Measurements from ENCODE around the gene DSC1. TPM values are rescaled to one million over a fixed set of nuclear protein-coding genes. Genes with fewer than 3 reads are reported as not detected.
A peak's percentile ranks its signal among the peaks of the same experiment; 100 is the strongest.

DSC1 gene
- total and polyA plus RNA-seq, 10 of the 15 experiments (the other 5 are each of a cell fraction or from before 2014, with no cell fraction given): 0.24 to 0.84 (median 0.44) TPM; not detected in 1

DNA sequence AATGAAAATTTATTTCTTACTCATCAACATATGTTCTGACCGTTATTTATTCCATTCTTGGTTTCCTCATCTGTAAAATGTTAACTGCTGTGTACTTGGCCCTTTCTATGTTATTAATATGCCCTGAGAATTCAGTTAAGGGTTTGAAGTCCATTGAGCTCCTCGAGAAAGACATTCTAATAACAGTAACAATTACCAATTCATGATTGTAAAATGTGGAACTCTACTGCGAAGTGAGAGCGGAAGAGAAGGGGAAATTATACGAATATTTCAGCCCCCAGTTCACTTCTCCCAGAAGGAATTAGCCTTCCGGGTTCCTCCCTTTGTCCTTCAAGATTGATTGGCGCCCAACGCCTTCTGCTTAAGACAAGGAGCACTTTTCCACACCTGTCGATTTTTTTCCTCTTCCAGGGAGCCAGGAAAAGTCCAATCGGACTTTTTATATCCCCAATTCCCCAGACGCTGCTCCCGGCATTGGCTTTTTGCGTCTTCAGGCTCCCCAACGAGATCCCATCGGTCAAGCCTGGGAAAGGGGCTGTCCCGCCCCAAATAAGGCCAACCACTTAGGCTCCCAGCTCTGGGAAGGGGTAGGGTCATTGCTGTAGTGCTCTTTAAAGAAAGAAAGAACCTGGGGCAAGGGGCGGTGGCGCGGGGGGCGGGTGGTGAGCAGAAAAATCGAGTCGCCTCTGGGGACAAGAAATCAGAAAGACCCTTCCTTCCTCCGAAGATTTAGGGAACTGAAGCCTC is 62.0 kb downstream of the DSC1 start:
- Histone ChIP-seq H3K4me1 (ENCODE audit: control insufficient read depth, insufficient read depth, low read length) (no peaks in the 10 kb centered on the region), H4K20me1 (ENCODE audit: control insufficient read depth, insufficient read depth) (no peaks in the 10 kb centered on the region), H2AFZ (ENCODE audit: control insufficient read depth, low read depth, low read length) (no peak overlapping the region), H3K9ac (ENCODE audit: control insufficient read depth, insufficient read depth, low read length) (no peak overlapping the region), H3K9me3 (replicated peaks; ENCODE audit: control insufficient read depth, insufficient read depth, low read length) (no peaks in the 10 kb centered on the region), H3K4me3 (no peak overlapping the region; the same call in 1 of the 2 replicates), H3K36me3 (ENCODE audit: control insufficient read depth in 2 of 2, insufficient read depth in 2 of 2, low read length in 1 of 2) (no peaks in the 10 kb centered on the region), H3K27me3 (replicated peaks in 1 of 2; ENCODE audit: control insufficient read depth in 2 of 2, insufficient read depth in 2 of 2, low read length in 1 of 2) (peaks cover 0 to 4% of the 10 kb centered on the region in 2 experiments; a peak in 3 of 4 replicates), H3K4me2 (ENCODE audit: control insufficient read depth, insufficient read depth) (peak overlapping the region; percentile 64), H3K27ac (ENCODE audit: control insufficient read depth, insufficient read depth) (no peak overlapping the region), H3K79me2 (ENCODE audit: control insufficient read depth, insufficient read depth, low read length) (no peaks in the 10 kb centered on the region)
- RAD21 ChIA-PET (ENCODE audit: unreplicated experiment): no interaction called here
- no TSS peak for BruUV-seq (replicated peaks)
- SMC1A ChIA-PET (ENCODE audit: uncharacterized antibody, unreplicated experiment): interaction anchor here (0.6 kb wide), 1 partner anchor 70 kb away, joined by 3 read pairs; no protein-coding TSS in a partner anchor
- CTCF ChIA-PET: no interaction called here
- intact Hi-C loops (cut with micrococcal nuclease; ENCODE audit: unreplicated experiment): no loop called here
- DNase-seq (ENCODE audit: low read depth, low spot score): no peak
- WGBS (ENCODE audit: insufficient coverage, insufficient replicate concordance, low lambda C conversion rate, missing lambda C conversion rate): 45% methylated on average over 23 of the region's 23 CpGs
- no peak for ATAC-seq
- in situ Hi-C loops (cut with MboI): no loop called here
- POLR2A ChIA-PET: no interaction called here
- FAIRE-seq: no peak
- TF ChIP-seq E2F4 (IDR thresholded peaks at IDR 0.05; ENCODE audit: low read depth, low read length) (no peak), MEF2B (IDR thresholded peaks at IDR 0.05; ENCODE audit: partially characterized antibody, poor library complexity, severe bottlenecking) (no peak), SPI1 (IDR thresholded peaks at IDR 0.05; ENCODE audit: borderline replicate concordance, insufficient read depth, low read depth, low read length) (no peak), ZBTB40 (IDR thresholded peaks at IDR 0.05; ENCODE audit: borderline replicate concordance) (no peak), SREBF2 (IDR thresholded peaks at IDR 0.05; ENCODE audit: low read length) (no peak), MLLT1 (IDR thresholded peaks at IDR 0.05) (no peak), ZNF622 (IDR thresholded peaks at IDR 0.05) (no peak), MYC (IDR thresholded peaks at IDR 0.05; ENCODE audit: insufficient read depth, insufficient read length, insufficient replicate concordance, low read length, severe bottlenecking) (no peak)
